ENCODE data around the gene MRS2.
"Not testable (repeated sequence)": the region's sequence is repeated elsewhere in the genome, so short reads cannot be mapped to it uniquely, and the experiment has no call there.

MRS2 gene

GRCh38 chr6:24391208-24391607 is 11.5 kb upstream of the MRS2 start:
- no peak for DNase-seq

- no peak for DNase-seq
Observed at GRCh38 chr6:24391756-24392405, 10.9 kb upstream of the MRS2 start.

GRCh38 chr6:24394061-24394779 is 8.5 kb upstream of the MRS2 start:
- DNase-seq: no peak

DNA sequence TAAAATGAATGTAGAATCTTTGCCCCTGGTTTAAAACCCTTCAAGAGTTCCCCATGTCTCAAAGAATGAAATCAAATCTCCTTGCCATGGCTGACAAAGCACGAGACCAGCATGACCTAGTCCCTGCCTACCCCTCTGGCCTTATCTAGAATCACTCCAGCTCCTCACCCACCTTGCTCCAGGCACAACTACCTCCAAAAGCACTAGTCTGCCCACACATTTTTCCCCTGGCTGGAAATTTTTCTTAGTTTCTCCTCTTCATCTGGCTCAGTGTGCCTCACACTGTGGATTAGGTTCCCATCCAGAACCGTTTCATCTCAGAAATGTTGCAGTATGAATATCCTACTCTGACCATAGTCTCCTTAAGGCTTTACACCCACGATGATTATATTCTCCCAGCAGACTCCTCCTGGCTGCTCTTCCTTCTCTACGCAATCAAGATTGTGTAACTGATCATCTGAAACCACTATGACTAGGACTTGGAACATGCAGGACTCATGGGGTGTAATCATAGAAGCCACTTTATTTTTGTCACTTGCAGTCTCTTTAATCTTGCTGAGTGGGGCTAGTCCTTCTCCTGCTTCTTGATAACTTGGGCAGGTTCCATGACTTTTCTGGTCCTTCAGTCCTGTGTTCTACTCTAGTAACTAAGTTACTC is 7.8 kb upstream of the MRS2 start:
- DNase-seq: no peak

GRCh38 chr6:24396824-24397223 is 5.9 kb upstream of the MRS2 start:
- no peak for DNase-seq

- DNase-seq: no peak
Observed at GRCh38 chr6:24397631-24398030, 5.1 kb upstream of the MRS2 start.

DNA sequence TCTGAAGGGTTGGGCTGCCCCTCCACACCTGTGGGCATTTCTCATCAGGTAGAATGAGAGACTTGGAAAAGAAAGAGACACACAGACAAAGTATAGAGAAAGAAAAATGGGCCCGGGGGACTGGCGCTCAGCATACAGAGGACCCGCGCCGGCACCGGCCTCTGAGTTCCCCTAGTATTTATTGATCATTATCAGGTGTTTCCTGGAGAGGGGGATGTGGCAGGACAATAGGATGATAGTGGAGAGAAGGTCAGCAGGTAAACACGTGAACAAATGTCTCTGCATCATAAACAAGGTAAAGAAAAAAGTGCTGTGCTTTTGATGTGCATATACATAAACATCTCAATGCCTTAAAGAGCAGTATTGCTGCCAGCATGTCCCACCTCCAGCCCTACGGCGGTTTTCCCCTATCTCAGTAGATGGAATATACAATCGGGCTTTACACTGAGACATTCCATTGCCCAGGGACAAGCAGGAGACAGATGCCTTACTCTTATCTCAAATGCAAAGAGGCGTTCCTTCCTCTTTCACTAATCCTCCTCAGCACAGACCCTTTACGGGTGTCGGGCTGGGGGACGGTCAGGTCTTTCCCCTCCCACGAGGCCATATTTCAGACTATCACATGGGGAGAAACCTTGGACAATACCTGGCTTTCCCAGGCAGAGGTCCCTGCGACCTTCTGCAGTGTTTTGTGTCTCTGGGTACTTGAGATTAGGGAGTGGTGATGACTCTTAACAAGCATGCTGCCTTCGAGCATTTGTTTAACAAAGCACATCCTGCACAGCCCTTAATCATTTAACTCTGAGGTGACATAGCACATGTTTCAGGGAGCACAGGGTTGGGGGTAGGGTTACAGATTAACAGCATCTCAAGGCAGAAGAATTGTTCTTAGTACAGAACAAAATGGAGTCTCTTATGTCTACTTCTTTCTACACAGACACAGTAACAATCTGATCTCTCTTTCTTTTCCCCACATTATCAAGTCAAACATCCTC is 2.4 kb upstream of the MRS2 start:
- not testable (repeated sequence) for DNase-seq

DNA sequence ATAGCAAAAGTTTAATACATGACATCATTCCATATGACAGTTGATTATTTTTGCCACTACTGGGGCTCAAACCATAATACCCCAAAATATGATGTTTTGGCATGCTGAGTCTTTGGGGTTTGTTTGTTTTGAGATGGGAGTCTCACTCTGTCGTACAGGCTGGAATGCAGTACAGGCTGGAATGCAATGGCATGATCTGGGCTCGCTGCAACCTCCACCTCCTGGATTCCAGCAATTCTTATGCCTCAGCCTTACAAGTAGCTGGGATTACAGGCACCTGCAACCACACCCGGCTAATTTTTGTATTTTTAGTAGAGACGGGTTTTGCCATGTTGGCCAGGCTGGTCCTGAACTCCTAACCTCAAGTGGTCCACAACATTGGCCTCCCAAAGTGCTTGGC is 1.3 kb upstream of the MRS2 start:
- DNase-seq: no peak

DNA sequence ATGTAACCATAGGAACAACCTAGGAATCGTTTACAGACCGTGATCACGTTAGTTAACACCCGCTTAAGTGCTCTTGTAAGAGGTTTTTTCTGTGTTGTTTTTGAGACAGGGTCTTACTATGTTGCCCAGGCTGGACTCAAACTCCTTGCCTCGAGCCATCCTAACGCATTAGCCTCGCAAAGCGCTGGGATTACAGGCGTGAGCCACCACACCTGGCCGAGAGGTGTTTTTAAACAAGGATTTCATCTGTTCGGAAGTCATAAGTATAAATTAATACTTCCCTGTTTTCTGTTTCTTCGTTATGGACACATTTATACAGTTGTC is 727 bp downstream of the MRS2 start:
- DNase-seq: no peak

DNA sequence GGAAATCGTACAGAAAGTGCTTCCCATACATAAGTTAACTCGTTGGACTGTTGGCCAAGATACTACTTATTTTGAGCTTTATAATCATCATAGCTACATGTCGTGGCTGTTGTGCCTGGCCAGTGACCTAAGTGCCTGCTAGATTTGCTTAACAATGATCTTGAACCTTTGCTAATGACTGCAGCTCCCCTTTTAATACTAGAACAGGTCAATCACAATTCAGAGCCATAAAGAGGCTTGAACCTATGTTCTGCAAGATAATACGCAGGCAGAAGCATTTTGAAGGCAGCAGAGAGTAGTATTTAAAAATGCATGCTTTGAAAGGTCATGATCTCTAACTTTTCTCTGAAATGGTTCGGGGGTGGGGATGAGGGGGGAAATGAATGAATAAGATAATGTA is 2.5 kb downstream of the MRS2 start:
- DNase-seq: no peak

DNA sequence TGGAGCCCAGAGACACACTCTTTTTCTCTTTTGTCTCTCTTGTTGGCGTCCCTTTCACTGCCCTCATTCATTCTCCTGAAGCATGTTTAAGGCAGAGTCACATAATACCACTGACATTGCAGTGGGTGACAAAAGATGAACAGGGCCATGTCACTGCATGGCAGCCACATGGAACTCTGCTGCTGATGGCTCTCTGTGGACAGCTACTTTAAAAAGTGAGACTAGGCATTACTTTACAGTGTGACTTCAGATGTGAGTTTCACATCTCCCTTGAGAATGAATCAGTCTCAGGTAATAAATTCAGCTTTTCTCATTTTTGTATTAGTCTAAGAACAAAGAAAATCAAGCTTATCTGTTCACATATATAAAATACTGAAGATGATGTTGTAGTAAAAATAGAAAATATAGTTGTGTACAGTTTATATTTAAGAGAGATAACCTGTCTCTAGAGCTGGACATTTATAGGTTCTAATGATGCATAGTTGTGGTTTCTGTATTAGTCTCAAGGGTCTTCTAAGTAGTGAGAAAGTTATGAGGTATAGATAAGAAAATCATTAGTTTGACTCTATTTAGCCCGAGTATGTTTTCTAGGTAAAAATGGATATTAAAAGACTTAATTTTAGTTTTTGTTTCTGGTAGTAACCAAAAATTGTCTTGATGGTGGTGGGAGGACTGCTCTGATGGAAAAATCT is 6.1 kb downstream of the MRS2 start:
- DNase-seq: no peak

DNA sequence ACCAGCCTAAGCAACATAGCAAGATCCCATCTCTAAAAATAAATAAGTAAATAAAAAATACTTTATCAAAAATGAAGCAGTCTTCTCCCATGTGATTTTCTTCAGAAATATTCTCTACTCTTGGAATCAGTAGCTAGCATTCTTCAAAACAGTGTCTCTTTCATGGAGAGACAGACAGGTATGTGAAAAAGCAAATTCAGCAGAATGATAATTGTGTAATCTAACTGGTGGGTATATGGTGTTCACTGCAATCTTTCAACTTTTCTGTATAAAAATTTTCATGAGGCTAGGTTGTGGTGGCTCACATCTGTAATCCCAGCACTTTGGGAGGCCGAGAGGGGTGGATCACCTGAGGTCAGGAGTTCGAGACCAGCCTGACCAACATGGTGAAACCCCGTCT is 7.9 kb downstream of the MRS2 start:
- no peak for DNase-seq

DNA sequence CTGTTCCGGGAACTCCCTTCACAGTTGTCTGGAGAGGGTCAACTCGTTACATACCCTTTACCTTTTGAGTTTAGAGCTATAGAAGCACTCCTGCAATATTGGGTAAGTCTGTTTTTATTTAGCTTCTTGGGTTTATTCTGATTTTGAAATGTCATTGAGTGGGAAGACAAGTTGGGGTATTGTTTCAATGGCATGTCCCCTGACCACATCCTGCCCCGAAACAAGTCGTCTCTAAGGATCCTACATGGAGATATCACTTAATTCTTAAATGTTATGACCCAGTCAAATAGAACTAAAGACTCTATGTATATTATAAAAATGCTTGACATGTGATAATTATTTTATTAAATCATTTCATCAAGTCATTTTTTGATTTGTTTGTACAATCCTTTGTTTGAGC is 9.6 kb downstream of the MRS2 start:
- no peak for DNase-seq

GRCh38 chr6:24414531-24414930 is 11.8 kb downstream of the MRS2 start:
- not testable (repeated sequence) for DNase-seq

DNA sequence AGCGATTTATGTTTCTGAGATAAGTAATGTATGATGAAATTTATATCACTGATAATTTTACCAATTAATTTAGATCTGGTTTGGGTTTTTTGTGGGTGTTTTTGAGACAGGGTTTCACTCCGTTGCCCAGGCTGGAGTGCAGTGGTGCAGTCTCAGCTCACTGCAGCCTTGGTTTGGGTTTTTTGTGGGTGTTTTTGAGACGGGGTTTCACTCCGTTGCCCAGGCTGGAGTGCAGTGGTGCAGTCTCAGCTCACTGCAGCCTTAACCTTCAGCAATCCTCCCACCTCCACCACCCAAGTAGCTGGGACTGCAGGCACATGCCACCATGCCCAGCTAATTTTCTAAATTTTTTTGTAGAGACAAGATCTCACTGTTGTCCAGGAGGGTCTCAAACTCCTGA is 13.0 kb downstream of the MRS2 start:
- no peak for DNase-seq

- no peak for DNase-seq
Observed at GRCh38 chr6:24419526-24419925, 16.8 kb downstream of the MRS2 start.

GRCh38 chr6:24425091-24425490 is 22.4 kb downstream of the MRS2 start:
- DNase-seq: no peak

GRCh38 chr6:24426729-24427446 is 24.2 kb downstream of the MRS2 start:
- no peak for DNase-seq

GRCh38 chr6:24428615-24429014 is 25.9 kb downstream of the MRS2 start:
- DNase-seq: no peak

DNA sequence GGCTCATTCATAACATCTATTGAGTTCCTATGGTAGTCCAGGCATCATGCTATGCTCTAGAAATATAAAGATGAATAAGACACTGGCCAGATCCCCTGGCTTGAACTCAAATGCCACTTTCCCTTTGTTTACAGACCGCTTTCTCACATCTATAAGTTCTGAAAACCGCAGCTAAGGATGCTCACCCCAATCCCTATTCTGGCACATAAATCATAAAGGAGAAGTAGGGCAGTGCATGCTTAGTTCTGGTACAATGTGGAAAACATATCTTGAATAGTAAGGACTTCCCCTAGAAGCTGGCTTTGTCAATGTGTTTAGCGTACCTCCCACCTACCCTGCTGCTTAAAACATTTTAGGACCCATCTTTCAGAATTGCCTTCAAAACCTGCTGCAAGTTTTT is 26.4 kb downstream of the MRS2 start:
- no peak for DNase-seq

DNA sequence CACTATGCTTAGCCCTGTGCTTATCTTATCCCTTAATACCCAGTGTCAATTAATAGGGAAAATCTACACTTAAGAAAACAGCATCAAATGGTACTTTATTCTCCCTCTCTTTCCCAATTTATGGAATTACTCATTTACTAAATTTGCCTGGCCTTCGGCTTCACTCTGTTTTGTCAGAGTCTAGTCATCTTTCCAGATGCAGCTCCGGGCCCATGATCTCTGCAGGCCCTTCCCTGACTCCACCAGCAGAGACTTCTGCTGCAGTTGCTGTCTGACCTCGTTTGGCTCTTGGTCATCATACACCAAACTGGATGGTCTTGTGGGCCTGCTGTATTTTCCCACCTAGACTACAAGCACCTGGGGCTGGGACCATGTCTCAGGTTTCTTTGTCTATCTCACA is 27.4 kb downstream of the MRS2 start:
- no peak for DNase-seq

GRCh38 chr6:24431045-24431451 is 28.3 kb downstream of the MRS2 start:
- no peak for DNase-seq
